Thyroid gland (tissue), 4 donors: ENCODE data around the gene TBL1Y.

Experiments
- CTCF ChIP-seq, 6 experiments: fragments of 200-600 bp in 3 of 6; fragments of 450-650 bp in 3 of 6; sonication (generic) in 3 of 6; IDR thresholded peaks; one replicate each; pipeline ENCODE4 v1.5.1; 2016 to 2019; ENCODE audit warnings: antibody characterized with exemption in 6 of 6, mild to moderate bottlenecking in 2 of 6, inconsistent platforms in 1 of 6, moderate library complexity in 1 of 6
- POLR2A ChIP-seq, 2 donors: fragments of 450-650 bp; IDR thresholded peaks; one replicate each; pipeline ENCODE4 v1.6.1; 2017; ENCODE audit warnings: antibody characterized with exemption in 2 of 2, mild to moderate bottlenecking in 2 of 2, moderate library complexity in 1 of 2

GRCh38 chrY:6974971-6975370 lies 64.5 kb downstream of the TBL1Y start:
- TF ChIP-seq POLR2A (IDR thresholded peaks at IDR 0.05): no peak
- TF ChIP-seq CTCF (IDR thresholded peaks at IDR 0.05): no peak
